ENCODE results near the gene TM9SF2.

The TM9SF2 gene

GRCh38 chr13:99580500-99581268 is 79.4 kb downstream of the TM9SF2 start:
- DNase-seq, result no peak

- DNase-seq, result no peak
These were observed 81.2 kb downstream of the TM9SF2 start for GRCh38 chr13:99582511-99582910.

- DNase-seq, result no peak
These were observed 84.3 kb downstream of the TM9SF2 start for GRCh38 chr13:99585609-99586008.

GRCh38 chr13:99587021-99587420 is 85.7 kb downstream of the TM9SF2 start:
- no peak for DNase-seq

- no peak for DNase-seq
These were observed 86.8 kb downstream of the TM9SF2 start for GRCh38 chr13:99587893-99588606.

GRCh38 chr13:99589575-99589974 is 88.3 kb downstream of the TM9SF2 start:
- no peak for DNase-seq

GRCh38 chr13:99590519-99591011 is 89.3 kb downstream of the TM9SF2 start:
- DNase-seq, result peak; percentile 11

GRCh38 chr13:99596180-99596579 is 94.9 kb downstream of the TM9SF2 start:
- no peak for DNase-seq

- DNase-seq, result no peak
These were observed 99.0 kb downstream of the TM9SF2 start for GRCh38 chr13:99600318-99600717.

- DNase-seq, result no peak
These were observed 100.3 kb downstream of the TM9SF2 start for GRCh38 chr13:99601535-99601934.

- DNase-seq, result no peak
These were observed 103.4 kb downstream of the TM9SF2 start for GRCh38 chr13:99604636-99605035.

- DNase-seq, result peak; percentile 20
These were observed 104.4 kb downstream of the TM9SF2 start for GRCh38 chr13:99605420-99606323.

GRCh38 chr13:99606324-99607066 is 105.2 kb downstream of the TM9SF2 start, which contains the start of gene CLYBL:
Gene CLYBL, plus strand, starts transcription at chr13:99606690.
- peak; percentile 82 for DNase-seq

GRCh38 chr13:99608345-99608744 is 107.1 kb downstream of the TM9SF2 start:
- DNase-seq, result no peak

GRCh38 chr13:99610702-99611289 is 109.5 kb downstream of the TM9SF2 start:
- no peak for DNase-seq
